ENCODE measurements around the gene SPAAR. TPM values are rescaled to one million over a fixed set of nuclear protein-coding genes. Genes with fewer than 3 reads are reported as not detected.

Gene SPAAR
- polyA plus RNA-seq, 4 donors: 0.71 to 1.5 (median 1.3) TPM

- no peak for DNase-seq (ENCODE audit: low read depth in 4 of 4, low spot score in 3 of 4)
Observed at GRCh38 chr9:35944173-35944572, 34.9 kb downstream of the SPAAR start.

GRCh38 chr9:35944841-35945240 lies 35.6 kb downstream of the SPAAR start:
- no peak for DNase-seq (ENCODE audit: low read depth in 4 of 4, low spot score in 3 of 4)

GRCh38 chr9:35945341-35946018 lies 36.2 kb downstream of the SPAAR start:
- DNase-seq (ENCODE audit: low read depth in 4 of 4, low spot score in 3 of 4): peak; percentile 55 to 70 (median 64)

- no peak for DNase-seq (ENCODE audit: low read depth in 4 of 4, low spot score in 3 of 4)
Observed at GRCh38 chr9:35948451-35948850, 39.2 kb downstream of the SPAAR start.

GRCh38 chr9:35948901-35949318 lies 39.6 kb downstream of the SPAAR start:
- no peak for DNase-seq (ENCODE audit: low read depth in 4 of 4, low spot score in 3 of 4)

- no peak for DNase-seq (ENCODE audit: low read depth in 4 of 4, low spot score in 3 of 4)
Observed at GRCh38 chr9:35951736-35952135, 42.4 kb downstream of the SPAAR start.

- no peak for DNase-seq (ENCODE audit: low read depth in 4 of 4, low spot score in 3 of 4)
Observed at GRCh38 chr9:35952526-35953191, 43.4 kb downstream of the SPAAR start.

GRCh38 chr9:35954942-35955546 lies 45.8 kb downstream of the SPAAR start:
- DNase-seq (ENCODE audit: low read depth in 4 of 4, low spot score in 3 of 4): peak; percentile 44 to 69 (median 56)

GRCh38 chr9:35956651-35957050 lies 47.4 kb downstream of the SPAAR start:
- no peak for DNase-seq (ENCODE audit: low read depth in 4 of 4, low spot score in 3 of 4)

GRCh38 chr9:35958104-35958837 lies 49.0 kb downstream of the SPAAR start, which contains the start of gene OR2S2:
Gene OR2S2, minus strand, starts transcription at chr9:35958154. Its CDS starts 56 bp downstream, at chr9:35958098.
- DNase-seq (ENCODE audit: low read depth in 4 of 4, low spot score in 3 of 4): no peak

GRCh38 chr9:35960039-35960655 lies 50.9 kb downstream of the SPAAR start:
- no peak for DNase-seq (ENCODE audit: low read depth in 4 of 4, low spot score in 3 of 4)

Other genes with a start within 250 kb of the SPAAR start
- 10 to 100 TPM in 1 of 4 donors, 1 to 10 TPM in 3; 9.0 to 11.5 (median 9.8) TPM for gene ARHGEF39, start 244.3 kb upstream of the SPAAR start, polyA plus RNA-seq (ENCODE audit: insufficient read length in 4 of 4)
- gene CA9, start 235.6 kb upstream of the SPAAR start, polyA plus RNA-seq (ENCODE audit: insufficient read length in 4 of 4): 1 to 10 TPM in 1 of 4 donors, under 1 TPM in 3; 0.63 to 1.6 (median 0.73) TPM
- gene TPM2, start 219.6 kb upstream of the SPAAR start, polyA plus RNA-seq (ENCODE audit: insufficient read length in 4 of 4): 100 to 1,000 TPM; 150 to 285 (median 184) TPM
- gene TLN1, start 177.3 kb upstream of the SPAAR start, polyA plus RNA-seq (ENCODE audit: insufficient read length in 4 of 4): 100 to 1,000 TPM; 141 to 173 (median 163) TPM
- gene CREB3, start 176.8 kb upstream of the SPAAR start, polyA plus RNA-seq (ENCODE audit: insufficient read length in 4 of 4): 10 to 100 TPM; 33.8 to 43.0 (median 39.2) TPM
- gene GBA2, start 160.3 kb upstream of the SPAAR start, polyA plus RNA-seq (ENCODE audit: insufficient read length in 4 of 4): 100 to 1,000 TPM in 2 of 4 donors, 10 to 100 TPM in 2; 62.5 to 131 (median 101) TPM
- 10 to 100 TPM; 25.7 to 28.2 (median 27.4) TPM for gene RGP1, start 160.2 kb upstream of the SPAAR start, polyA plus RNA-seq (ENCODE audit: insufficient read length in 4 of 4)
- gene MSMP, start 155.2 kb upstream of the SPAAR start, polyA plus RNA-seq (ENCODE audit: insufficient read length in 4 of 4): not detected
- gene NPR2, start 117.9 kb upstream of the SPAAR start, polyA plus RNA-seq (ENCODE audit: insufficient read length in 4 of 4): 10 to 100 TPM; 27.1 to 55.5 (median 30.6) TPM
- gene SPAG8, start 97.2 kb upstream of the SPAAR start, polyA plus RNA-seq (ENCODE audit: insufficient read length in 4 of 4): 1 to 10 TPM; 2.9 to 7.2 (median 5.7) TPM
- gene HINT2, start 94.4 kb upstream of the SPAAR start, polyA plus RNA-seq (ENCODE audit: insufficient read length in 4 of 4): 10 to 100 TPM; 32.0 to 57.4 (median 53.8) TPM
- under 1 TPM; 0.11 to 0.35 (median 0.26) TPM for gene FAM221B, start 80.8 kb upstream of the SPAAR start, polyA plus RNA-seq (ENCODE audit: insufficient read length in 4 of 4)
- 10 to 100 TPM; 28.8 to 44.5 (median 30.5) TPM for gene TMEM8B, start 80.3 kb upstream of the SPAAR start, polyA plus RNA-seq (ENCODE audit: insufficient read length in 4 of 4)
- under 1 TPM in 1 of 4 donors, not detected in 3; 0.15 TPM for gene OR13J1, start 39.1 kb upstream of the SPAAR start, polyA plus RNA-seq (ENCODE audit: insufficient read length in 4 of 4)
- gene HRCT1, start 3.3 kb upstream of the SPAAR start, polyA plus RNA-seq (ENCODE audit: insufficient read length in 4 of 4): 1 to 10 TPM in 1 of 4 donors, under 1 TPM in 2, not detected in 1; 0.21 to 3.3 (median 0.50) TPM
- gene OR2S2, start 48.7 kb downstream of the SPAAR start, polyA plus RNA-seq (ENCODE audit: insufficient read length in 4 of 4): not detected
- 10 to 100 TPM; 26.6 to 66.7 (median 33.5) TPM for gene RECK, start 127.4 kb downstream of the SPAAR start, polyA plus RNA-seq (ENCODE audit: insufficient read length in 4 of 4)
- gene GLIPR2, start 227.2 kb downstream of the SPAAR start, polyA plus RNA-seq (ENCODE audit: insufficient read length in 4 of 4): 10 to 100 TPM; 35.6 to 68.3 (median 46.0) TPM

All from left renal pelvis (tissue), 4 donors.